ENCODE results near the gene ROR2. TPM values are rescaled to one million over a fixed set of nuclear protein-coding genes. Genes with fewer than 3 reads are reported as not detected.

ROR2 gene
- total RNA-seq, 1 experiment from 2014 or later = 0.68 TPM

GRCh38 chr9:91937056-91937455 lies 13.0 kb downstream of the ROR2 start:
- no peak overlapping the region for H3K4me3 Mint-ChIP-seq (ENCODE audit: unreplicated experiment)
- intact Hi-C loops (cut with micrococcal nuclease; ENCODE audit: unreplicated experiment) = no loop called here
- CTCF ChIA-PET = no interaction called here

DNA sequence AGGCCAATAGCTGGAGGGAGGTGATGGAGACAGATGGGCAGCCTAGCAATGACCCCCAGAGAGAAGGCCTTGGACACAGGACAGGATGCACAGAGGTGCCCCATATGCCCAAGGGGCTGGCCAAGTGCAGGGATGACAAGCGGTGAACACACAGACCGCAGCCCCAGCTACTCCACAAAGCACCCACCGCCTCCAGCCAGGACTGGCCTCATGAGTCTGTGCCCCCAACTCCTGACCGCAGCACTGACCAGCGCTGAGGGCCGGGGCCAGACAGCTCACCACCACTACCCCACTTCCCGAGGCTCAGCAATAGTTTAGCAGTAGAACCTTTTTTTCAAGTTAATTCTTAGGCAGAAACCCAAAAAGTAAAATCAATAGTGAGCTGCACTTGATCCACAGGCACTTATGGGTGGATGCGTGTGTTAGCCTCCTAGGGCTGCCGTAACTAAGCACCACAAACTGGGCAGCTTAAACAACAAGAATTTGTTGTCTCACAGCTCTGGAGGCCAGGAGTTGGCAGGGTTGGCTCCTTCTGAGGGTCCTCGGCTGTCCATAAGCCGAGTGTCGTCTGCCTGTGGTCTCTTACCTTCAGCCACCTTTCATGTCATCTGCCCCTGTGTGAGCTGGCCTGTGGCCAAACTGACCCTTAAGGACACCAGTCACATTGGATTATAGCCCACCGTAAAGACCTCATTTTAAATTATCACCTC lies 14.1 kb downstream of the ROR2 start:
- no peaks in the 10 kb centered on the region for H3K36me3 ChIP-seq (ENCODE audit: control insufficient read depth, insufficient read depth, low read length)
- no peaks in the 10 kb centered on the region for H3K27me3 Mint-ChIP-seq (ENCODE audit: insufficient read depth, unreplicated experiment)
- no peaks in the 10 kb centered on the region for H3K4me1 ChIP-seq
- no peaks in the 10 kb centered on the region for H3K4me1 Mint-ChIP-seq (ENCODE audit: low read depth, unreplicated experiment)
- H3K4me3 Mint-ChIP-seq (ENCODE audit: unreplicated experiment) = no peak overlapping the region
- no peaks in the 10 kb centered on the region for H3K9me3 Mint-ChIP-seq (ENCODE audit: unreplicated experiment)
- ChIA-PET CTCF (interaction anchor here (0.5 kb wide), 1 partner anchor 222 kb away, joined by 5 read pairs; no protein-coding TSS in a partner anchor), POLR2A (no interaction called here)
- H3K27me3 ChIP-seq (replicated peaks; ENCODE audit: control insufficient read depth, insufficient read depth, low read length) = no peaks in the 10 kb centered on the region
- DNase-seq = no peak
- peaks cover 6% of the 10 kb centered on the region; the same call in 1 of the 2 replicates for H3K9me3 ChIP-seq
- no peak overlapping the region for H3K4me3 ChIP-seq (ENCODE audit: low read depth, low read length)
- intact Hi-C loops (cut with micrococcal nuclease; ENCODE audit: unreplicated experiment) = no loop called here
- no TSS peak for BruUV-seq (replicated peaks)
- H3K27ac Mint-ChIP-seq (ENCODE audit: unreplicated experiment) = no peak overlapping the region
- TF ChIP-seq CTCF (IDR thresholded peaks at IDR 0.05; ENCODE audit: insufficient read depth in 1 of 2, low read depth in 1 of 2, low read length in 1 of 2, severe bottlenecking in 1 of 2, unreplicated experiment in 1 of 2) = no peak
- peaks cover 6% of the 10 kb centered on the region for H3K36me3 Mint-ChIP-seq (ENCODE audit: insufficient read depth, unreplicated experiment)

More at GRCh38 chr9:91937056-91937455, 13.0 kb downstream of the ROR2 start:
- no peak overlapping the region for H3K27ac Mint-ChIP-seq (ENCODE audit: unreplicated experiment)
- H3K9me3 Mint-ChIP-seq (ENCODE audit: unreplicated experiment) = no peaks in the 10 kb centered on the region
- Histone ChIP-seq H3K4me1 (no peaks in the 10 kb centered on the region), H3K9me3 (no peaks in the 10 kb centered on the region), H3K27me3 (replicated peaks; ENCODE audit: control insufficient read depth, insufficient read depth, low read length) (no peaks in the 10 kb centered on the region), H3K36me3 (ENCODE audit: control insufficient read depth, insufficient read depth, low read length) (no peaks in the 10 kb centered on the region), H3K4me3 (ENCODE audit: low read depth, low read length) (no peak overlapping the region)
- no peak for DNase-seq
- H3K27me3 Mint-ChIP-seq (ENCODE audit: insufficient read depth, unreplicated experiment) = no peaks in the 10 kb centered on the region
- POLR2A ChIA-PET = no interaction called here
- H3K4me1 Mint-ChIP-seq (ENCODE audit: low read depth, unreplicated experiment) = no peaks in the 10 kb centered on the region
- no peak for TF ChIP-seq CTCF (IDR thresholded peaks at IDR 0.05; ENCODE audit: insufficient read depth in 1 of 2, low read depth in 1 of 2, low read length in 1 of 2, severe bottlenecking in 1 of 2, unreplicated experiment in 1 of 2)
- peaks cover 6% of the 10 kb centered on the region for H3K36me3 Mint-ChIP-seq (ENCODE audit: insufficient read depth, unreplicated experiment)
- no TSS peak for BruUV-seq (replicated peaks)

DNA sequence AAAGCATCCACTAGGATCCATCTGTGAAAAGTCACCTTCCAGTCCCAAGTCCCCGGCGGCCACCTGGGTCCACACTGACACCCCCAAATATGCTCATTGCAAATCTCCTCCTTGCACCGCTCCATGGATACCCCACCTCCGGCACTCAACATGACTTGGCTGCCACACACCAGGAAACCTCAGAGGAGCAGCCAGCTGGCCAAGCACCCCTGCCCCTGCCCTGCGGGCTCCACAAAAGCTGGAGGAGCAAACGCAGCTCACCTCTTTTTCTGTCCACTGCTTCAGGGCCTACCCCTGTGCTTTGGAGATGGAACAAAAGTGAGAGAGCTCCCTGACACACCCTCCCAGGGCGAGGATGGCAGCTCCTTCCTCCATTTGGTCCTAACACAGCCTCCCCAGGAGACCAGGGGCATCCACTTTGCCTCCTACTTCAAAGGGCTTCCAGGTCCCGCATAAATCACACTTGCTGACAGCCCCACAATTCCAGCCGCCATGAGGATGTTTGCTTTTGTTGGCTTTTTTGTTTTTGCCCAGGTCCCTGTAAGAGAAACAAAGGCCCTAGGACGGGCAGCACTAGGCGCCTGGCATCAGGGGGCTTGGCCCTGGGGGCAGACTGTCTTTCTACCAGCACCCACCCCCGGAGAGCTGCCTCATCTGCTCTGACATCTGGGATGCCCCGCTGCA lies 14.8 kb downstream of the ROR2 start:
- ChIA-PET POLR2A (no interaction called here), CTCF (interaction anchor here (0.5 kb wide), 1 partner anchor 221 kb away, joined by 5 read pairs; no protein-coding TSS in a partner anchor)
- DNase-seq = no peak
- Mint-ChIP-seq H3K27me3 (ENCODE audit: insufficient read depth, unreplicated experiment) (no peaks in the 10 kb centered on the region), H3K27ac (ENCODE audit: unreplicated experiment) (no peak overlapping the region), H3K4me1 (ENCODE audit: low read depth, unreplicated experiment) (no peaks in the 10 kb centered on the region), H3K36me3 (ENCODE audit: insufficient read depth, unreplicated experiment) (peaks cover 6% of the 10 kb centered on the region), H3K4me3 (ENCODE audit: unreplicated experiment) (no peak overlapping the region), H3K9me3 (ENCODE audit: unreplicated experiment) (no peaks in the 10 kb centered on the region)
- Histone ChIP-seq H3K4me3 (ENCODE audit: low read depth, low read length) (no peak overlapping the region), H3K9me3 (peaks cover 11% of the 10 kb centered on the region; the same call in 1 of the 2 replicates), H3K36me3 (ENCODE audit: control insufficient read depth, insufficient read depth, low read length) (no peaks in the 10 kb centered on the region), H3K27me3 (replicated peaks; ENCODE audit: control insufficient read depth, insufficient read depth, low read length) (no peaks in the 10 kb centered on the region), H3K4me1 (no peaks in the 10 kb centered on the region)
- BruUV-seq (replicated peaks) = no TSS peak
- TF ChIP-seq CTCF (IDR thresholded peaks at IDR 0.05; ENCODE audit: insufficient read depth in 1 of 2, low read depth in 1 of 2, low read length in 1 of 2, severe bottlenecking in 1 of 2, unreplicated experiment in 1 of 2) = no peak
- intact Hi-C loops (cut with micrococcal nuclease; ENCODE audit: unreplicated experiment) = no loop called here
